LHCN-M2 (cell line): Measurements from ENCODE around the gene PPID. TPM values are rescaled to one million over a fixed set of nuclear protein-coding genes. Genes with fewer than 3 reads are reported as not detected.
"Not testable (repeated sequence)": the region's sequence is repeated elsewhere in the genome, so short reads cannot be mapped to it uniquely, and the experiment has no call there.

Experiments used
- DNase-seq: peaks from one replicate; pipeline ENCODE4 v3.0.0-alpha.2; 2012; ENCODE audit warnings: low read depth
- total RNA-seq: library from RNA; depleted of rRNA; stranded (reverse); fragments of >200 nt; gene quantifications from 2 replicates; pipeline ENCODE4 v1.2.3, GENCODE V29; 2014; rRNA removed

The PPID gene
- total RNA-seq, 1 experiment from 2014 or later = 35.5 TPM

DNA sequence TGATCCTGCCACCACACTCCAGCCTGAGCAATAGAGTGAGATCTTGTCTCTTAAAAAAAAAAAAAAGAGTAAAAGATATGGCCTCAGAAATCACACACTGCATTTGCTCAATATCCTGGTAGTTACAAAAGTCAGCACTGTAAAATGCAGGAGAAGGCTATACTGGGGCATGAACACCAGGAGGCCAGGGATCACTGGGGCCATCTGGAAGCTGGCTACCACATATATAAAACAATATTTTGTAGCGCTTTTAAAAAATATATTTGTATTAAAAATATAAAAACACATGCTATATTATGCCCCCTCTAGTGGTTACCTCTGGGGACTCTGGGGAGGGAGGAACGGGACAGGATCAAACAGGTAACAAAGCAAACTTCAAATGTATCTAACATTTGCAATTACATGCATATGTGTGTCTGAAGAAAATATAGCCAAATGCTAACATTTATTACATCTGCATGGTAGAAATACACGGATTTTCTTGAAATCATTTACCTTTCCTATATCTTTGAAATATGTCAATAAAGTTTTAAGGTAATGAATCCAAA, 55.5 kb downstream of the PPID start:
- peak; percentile 61 for DNase-seq

DNA sequence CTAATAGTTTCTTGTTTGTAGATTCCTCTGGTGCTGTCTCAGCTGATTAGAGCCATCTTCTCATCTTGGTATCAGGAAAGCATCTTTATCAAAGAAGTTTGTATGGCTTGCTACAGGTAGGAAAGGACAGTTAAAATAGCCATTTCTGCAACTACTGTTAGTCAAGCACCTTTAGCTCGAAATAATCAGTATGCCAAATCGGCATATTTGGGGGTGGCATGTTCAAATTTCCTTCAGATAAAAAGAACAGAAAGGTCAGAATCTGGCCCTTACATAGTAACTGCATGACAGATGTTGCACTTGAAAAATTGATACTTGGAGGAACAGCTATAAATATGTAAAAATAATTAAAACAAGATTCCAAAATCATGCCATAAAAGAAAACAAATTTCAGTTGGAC, 56.3 kb downstream of the PPID start:
- DNase-seq = no peak

DNA sequence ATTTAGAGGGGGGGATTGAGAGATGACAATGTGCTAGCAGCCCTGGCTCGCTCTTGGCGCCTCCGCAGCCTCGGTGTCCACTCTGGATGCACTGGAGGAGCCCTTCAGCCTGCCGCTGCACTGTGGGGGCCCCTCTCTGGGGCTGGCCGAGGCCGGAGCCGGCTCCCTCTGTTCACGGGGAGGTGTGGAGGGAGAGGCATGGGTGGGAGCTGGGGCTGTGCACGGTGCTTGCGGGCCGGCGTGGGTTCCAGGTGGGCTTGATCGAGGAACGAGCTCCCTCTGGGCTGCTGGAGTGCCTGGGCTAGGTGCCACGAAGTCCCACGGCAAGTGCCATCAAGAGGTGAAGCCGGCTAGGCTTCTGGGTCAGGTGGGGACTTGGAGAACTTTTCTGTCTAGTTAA, 58.4 kb downstream of the PPID start:
- DNase-seq = no peak

DNA sequence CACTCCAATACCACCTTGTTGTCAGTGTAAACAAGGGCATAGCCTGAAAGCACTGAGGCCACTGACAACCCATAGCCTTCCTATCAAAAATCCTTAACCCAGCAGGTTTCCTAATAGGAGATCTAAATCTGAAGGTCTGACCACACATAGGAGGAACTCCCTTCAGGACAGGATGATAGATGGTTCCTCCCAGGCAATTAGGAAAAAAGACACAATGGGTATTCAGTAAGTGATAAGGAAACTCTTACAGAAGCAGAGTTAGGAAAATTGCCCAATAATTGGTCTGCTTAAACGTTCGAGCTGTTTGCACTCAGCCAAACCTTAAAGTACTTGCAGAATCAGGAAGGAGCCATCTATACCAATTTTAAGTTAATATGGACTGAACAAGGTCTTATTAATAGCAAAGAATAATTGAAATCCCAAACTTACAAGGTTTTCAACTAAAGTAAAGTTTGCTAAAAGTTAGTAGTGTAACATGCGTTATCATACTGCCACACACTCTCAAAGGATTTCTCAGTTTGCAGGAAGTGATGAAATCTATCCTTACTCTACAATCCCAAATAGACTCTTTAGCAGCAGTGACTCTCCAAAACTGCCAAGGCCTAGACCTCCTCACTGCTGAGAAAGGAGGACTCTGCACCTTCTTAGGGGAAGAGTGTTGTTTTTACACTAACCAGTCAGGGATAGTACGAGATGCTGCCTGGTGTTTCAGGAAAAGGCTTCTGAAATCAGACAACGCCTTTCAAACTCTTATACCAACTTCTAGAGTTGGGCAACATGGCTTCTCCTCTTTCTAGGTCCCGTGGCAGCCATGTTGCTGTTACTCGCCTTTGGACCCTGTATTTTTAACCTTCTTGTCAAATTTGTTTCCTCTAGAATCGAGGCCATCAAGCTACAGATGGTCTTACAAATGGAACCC, 59.2 kb downstream of the PPID start:
- DNase-seq = not testable (repeated sequence)

DNA sequence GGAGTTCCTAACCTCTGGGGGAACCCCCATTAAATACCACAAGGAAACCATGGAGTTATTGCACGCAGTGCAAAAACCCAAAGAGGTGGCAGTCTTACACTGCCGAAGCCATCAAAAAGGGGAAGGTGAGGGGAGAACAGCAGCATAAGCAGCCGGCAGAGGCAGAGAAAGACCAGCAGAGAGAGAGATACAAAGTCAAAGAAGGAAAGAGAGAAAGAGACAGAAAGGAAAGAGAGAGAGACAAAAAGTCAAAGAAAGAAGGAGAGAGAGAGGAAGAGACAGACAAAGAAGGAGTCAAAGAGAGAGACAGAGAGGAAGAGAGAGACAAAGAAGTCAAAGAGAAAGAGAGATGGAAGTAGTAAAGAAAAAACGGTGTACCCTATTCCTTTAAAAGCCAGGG, 59.9 kb downstream of the PPID start:
- DNase-seq = not testable (repeated sequence)

Other genes with a start within 250 kb of the PPID start
- 0.23 and 0.32 TPM in 2 replicates for gene RXFP1, start 201.5 kb downstream of the PPID start, total RNA-seq
- gene C4orf46, start 51.5 kb downstream of the PPID start, total RNA-seq = 33.8 and 42.6 TPM in 2 replicates
- gene ETFDH, start 51.1 kb downstream of the PPID start, total RNA-seq = 11.0 and 16.2 TPM in 2 replicates
- gene FNIP2, start 45.6 kb upstream of the PPID start, total RNA-seq = 15.1 and 17.6 TPM in 2 replicates